ENCODE measurements around the gene WNT9A.
"Not testable (repeated sequence)": the region's sequence is repeated elsewhere in the genome, so short reads cannot be mapped to it uniquely, and the experiment has no call there.

The WNT9A gene

GRCh38 chr1:227886503-227886961, 61.2 kb downstream of the WNT9A start:
- DNase-seq (ENCODE audit: low spot score): no peak

- peak; percentile 52 for DNase-seq (ENCODE audit: low spot score)
These were observed 61.9 kb downstream of the WNT9A start for GRCh38 chr1:227885648-227886502.

DNA sequence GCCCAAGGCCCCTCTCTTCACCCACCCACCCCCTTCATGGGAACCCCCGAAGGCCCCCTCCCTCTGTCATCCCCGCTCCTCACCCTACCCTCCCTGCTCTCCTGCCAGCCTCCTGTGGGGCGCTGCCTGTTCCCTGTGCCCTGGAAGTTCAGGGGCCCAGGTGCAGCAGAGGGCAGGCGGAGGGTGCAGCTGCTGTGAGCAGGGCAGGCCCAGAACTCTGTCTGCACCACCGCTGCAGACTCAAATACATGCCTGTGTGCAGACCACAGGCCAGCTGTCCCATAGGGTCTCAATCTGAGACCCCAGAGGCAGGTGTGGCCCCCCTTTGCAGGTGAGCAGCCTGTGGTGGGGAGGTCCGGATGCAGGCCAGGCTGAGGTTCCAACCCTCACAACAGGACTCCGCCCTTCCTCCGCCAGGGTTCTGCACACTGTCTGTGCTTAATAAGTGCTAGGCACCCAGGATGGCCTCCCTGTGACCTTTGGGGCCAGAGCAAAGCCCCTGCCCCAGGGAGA, 62.5 kb downstream of the WNT9A start:
- DNase-seq (ENCODE audit: low spot score): no peak

GRCh38 chr1:227884370-227885134, 63.2 kb downstream of the WNT9A start:
- no peak for DNase-seq (ENCODE audit: low spot score)

GRCh38 chr1:227883641-227884301, 64.0 kb downstream of the WNT9A start:
- DNase-seq (ENCODE audit: low spot score): no peak

DNA sequence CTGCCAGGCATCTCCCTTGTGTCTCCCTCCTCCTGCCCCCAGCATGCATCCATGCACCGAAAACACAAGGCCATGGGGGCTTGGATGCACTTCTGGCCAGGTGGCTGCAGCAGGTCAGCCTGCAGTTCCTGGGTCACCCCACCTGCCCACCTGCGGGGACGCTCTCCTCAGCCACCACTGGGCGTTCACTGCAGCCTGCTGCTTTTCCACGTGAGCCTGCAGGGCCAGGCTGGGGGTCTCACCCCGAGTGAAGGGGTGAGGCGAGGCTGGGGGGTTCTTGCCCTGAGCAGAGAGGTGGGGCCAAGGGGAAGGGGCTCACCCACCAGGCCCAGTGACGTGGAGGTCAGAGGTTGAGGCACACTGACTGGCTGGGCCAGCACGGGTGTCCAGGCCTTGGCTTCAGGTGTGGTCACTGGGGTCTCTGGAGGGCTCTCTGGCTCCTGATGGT, 64.6 kb downstream of the WNT9A start:
- no peak for DNase-seq (ENCODE audit: low spot score)

GRCh38 chr1:227880342-227880924, 67.3 kb downstream of the WNT9A start:
- DNase-seq (ENCODE audit: low spot score): no peak

- DNase-seq (ENCODE audit: low spot score): not testable (repeated sequence)
These were observed 69.9 kb downstream of the WNT9A start for GRCh38 chr1:227877810-227878209.

DNA sequence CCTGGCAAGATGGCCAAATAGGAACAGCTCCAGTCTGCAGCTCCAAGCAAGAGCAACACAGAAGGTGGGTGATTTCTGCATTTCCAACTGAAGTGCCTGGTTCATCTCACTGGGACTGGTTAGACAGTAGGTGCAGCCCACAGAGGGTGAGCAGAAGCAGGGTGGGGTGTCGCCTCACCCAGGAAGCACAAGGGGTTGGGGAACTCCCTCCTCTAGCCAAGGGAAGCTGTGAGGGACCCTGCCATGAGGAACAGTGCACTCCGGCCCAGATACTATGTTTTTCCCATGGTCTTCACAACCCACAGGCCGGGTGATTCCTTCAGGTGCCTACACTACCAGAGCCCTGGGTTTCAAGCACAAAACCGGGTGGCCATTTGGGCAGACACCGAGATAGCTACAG, 75.8 kb downstream of the WNT9A start:
- DNase-seq (ENCODE audit: low spot score): not testable (repeated sequence)

- no peak for DNase-seq (ENCODE audit: low spot score)
These were observed 77.4 kb downstream of the WNT9A start for GRCh38 chr1:227870366-227870765.

DNA sequence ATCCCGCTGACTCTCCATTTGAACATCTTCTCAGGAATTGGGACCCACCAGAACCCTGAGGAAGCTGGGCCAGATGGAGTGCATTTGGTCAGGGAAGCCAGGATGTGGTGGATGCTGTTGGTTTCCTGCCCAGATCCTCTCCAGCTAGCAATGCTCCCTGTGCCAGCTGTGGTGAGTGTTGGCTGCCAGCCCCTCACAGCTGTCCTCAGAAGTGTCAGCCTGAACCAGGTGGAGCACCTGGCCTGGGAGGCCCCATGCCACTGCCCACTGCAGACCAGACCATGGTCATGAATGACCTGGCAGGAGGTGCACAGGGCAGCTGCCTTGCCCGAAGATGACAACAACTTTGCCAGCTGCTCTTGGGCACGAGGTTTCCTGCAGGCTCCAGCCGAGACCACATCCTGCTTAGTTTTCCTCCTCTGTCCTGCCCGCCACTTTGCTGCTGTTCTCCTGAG, 77.9 kb downstream of the WNT9A start:
- DNase-seq (ENCODE audit: low spot score): no peak

DNA sequence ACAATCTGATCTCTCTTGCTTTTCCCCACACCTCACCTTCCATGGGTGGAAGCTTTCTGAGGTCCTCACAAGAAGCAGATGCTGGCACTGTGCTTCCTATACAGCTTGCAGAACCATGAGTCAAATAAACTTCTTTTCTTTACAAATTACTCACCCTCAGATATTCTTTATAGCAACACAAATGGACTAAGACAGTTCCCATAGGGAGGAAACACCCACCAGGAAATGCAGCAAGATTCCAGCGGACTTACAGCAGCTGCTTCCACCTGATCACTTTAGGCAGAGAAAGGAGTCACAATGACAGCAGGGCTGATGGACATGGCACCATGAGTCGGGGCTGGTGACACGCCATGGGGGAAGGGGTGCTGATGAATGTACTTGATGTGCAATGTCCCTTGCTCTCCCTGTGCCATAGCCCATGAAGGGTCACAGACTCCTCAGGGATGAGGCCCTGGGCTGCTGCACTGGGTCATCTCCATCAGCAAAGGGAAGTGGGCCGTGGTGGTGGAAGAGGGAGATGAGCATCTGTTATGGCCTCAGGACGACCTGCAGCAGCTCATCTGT, 78.4 kb downstream of the WNT9A start:
- DNase-seq (ENCODE audit: low spot score): no peak
